GM12878 (cell line): ENCODE data around the gene DGKE. TPM values are rescaled to one million over a fixed set of nuclear protein-coding genes. Genes with fewer than 3 reads are reported as not detected.

ENCODE experiments used
- ATAC-seq: fragments of 200-7000 bp; cut with Tn5 transposase; 3 replicates; pipeline ENCODE4 v1.9.1; 2020; ENCODE audit warnings: mild to moderate bottlenecking, moderate library complexity
- BruUV-seq: library from RNA; stranded (reverse); fragments of 400-500 nt; replicated peaks from 2 replicates; lab custom pipeline; 2021; lab: Mats Ljungman, UMichigan
- CTCF ChIA-PET: fragments of 300-600 bp; sonication (Branson Sonifier 250); formaldehyde crosslinking; extraction: SDS; loops from one replicate; lab custom pipeline; 2021; ENCODE audit warnings: inconsistent platforms; lab: Yijun Ruan, JAX
- POLR2A ChIA-PET: fragments of 350-600 bp; formaldehyde crosslinking; extraction: SDS; loops from one replicate; lab custom pipeline; 2021; ENCODE audit warnings: inconsistent platforms; lab: Charles Lee
- RAD21 ChIA-PET: fragments of 300-600 bp; sonication (Branson Sonifier 250); formaldehyde crosslinking; loops from one replicate; lab custom pipeline; 2023; ENCODE audit warnings: antibody characterized with exemption; ENCODE audit not compliant: unreplicated experiment; lab: Charles Lee
- SMC1A ChIA-PET: fragments of 300-600 bp; sonication (Branson Sonifier 250); formaldehyde crosslinking; loops from one replicate; lab custom pipeline; 2023; ENCODE audit not compliant: unreplicated experiment, uncharacterized antibody; lab: Charles Lee
- DNase-seq: peaks from one replicate; pipeline ENCODE4 v3.0.0-alpha.2; 2011; ENCODE audit warnings: low read depth, low spot score
- FAIRE-seq: peaks from 3 replicates; lab custom pipeline; 2011; peaks lifted over from hg19 to GRCh38; lab: Jason Lieb, UNC
- H2AFZ ChIP-seq: 2 replicates; pipeline ENCODE4 v1.6.0; 2011; ENCODE audit warnings: low read depth, low read length, control low read depth; ENCODE audit not compliant: control insufficient read depth
- H3K27ac ChIP-seq: 2 replicates; pipeline ENCODE4 v1.5.1; 2011; ENCODE audit warnings: control low read depth; ENCODE audit not compliant: control insufficient read depth, insufficient read depth
- H3K27me3 ChIP-seq, 2 experiments: replicated peaks in 1 of 2; 2 replicates each; pipeline versions ENCODE4 v1.6.0 to v1.6.1; 2011; ENCODE audit warnings: low read length in 1 of 2; ENCODE audit not compliant: control insufficient read depth in 2 of 2, insufficient read depth in 2 of 2
- H3K36me3 ChIP-seq, 2 experiments: 2 replicates each; pipeline ENCODE4 v1.5.1; 2011; ENCODE audit warnings: low read length in 1 of 2; ENCODE audit not compliant: control insufficient read depth in 2 of 2, insufficient read depth in 2 of 2
- H3K4me1 ChIP-seq: 2 replicates; pipeline ENCODE4 v1.6.1; 2011; ENCODE audit warnings: mild to moderate bottlenecking, low read length, moderate library complexity, mixed read lengths; ENCODE audit not compliant: control insufficient read depth, insufficient read depth
- H3K4me2 ChIP-seq: 2 replicates; pipeline ENCODE4 v1.6.0; 2011; ENCODE audit warnings: control low read depth; ENCODE audit not compliant: control insufficient read depth, insufficient read depth
- H3K4me3 ChIP-seq: fragments of 200-600 bp; sonication (generic); 2 replicates; pipeline ENCODE4 v1.5.1; 2016
- H3K79me2 ChIP-seq: 2 replicates; pipeline ENCODE4 v1.6.0; 2011; ENCODE audit warnings: low read length; ENCODE audit not compliant: control insufficient read depth, insufficient read depth
- H3K9ac ChIP-seq: 2 replicates; pipeline ENCODE4 v1.8.0; 2011; ENCODE audit warnings: low read length, control low read depth, mixed read lengths; ENCODE audit not compliant: control insufficient read depth, insufficient read depth
- H3K9me3 ChIP-seq: replicated peaks from 3 replicates; pipeline ENCODE4 v1.5.1; 2011; ENCODE audit warnings: mild to moderate bottlenecking, low read length; ENCODE audit not compliant: control insufficient read depth, insufficient read depth
- H4K20me1 ChIP-seq: 2 replicates; pipeline ENCODE4 v1.6.0; 2011; ENCODE audit not compliant: control insufficient read depth, insufficient read depth
- ASH2L ChIP-seq: fragments of 300-600, 200-600 bp; sonication (generic); IDR thresholded peaks from 2 replicates; pipeline ENCODE4 v1.6.1; 2017; ENCODE audit warnings: low read depth, mild to moderate bottlenecking, borderline replicate concordance
- ATF3 ChIP-seq: IDR thresholded peaks from 2 replicates; pipeline ENCODE4 v1.6.1; 2011; ENCODE audit warnings: low read depth, mild to moderate bottlenecking, low read length, moderate library complexity, borderline replicate concordance; ENCODE audit errors: extremely low read depth
- ATF7 ChIP-seq: fragments of 450-650 bp; IDR thresholded peaks from 2 replicates; pipeline ENCODE4 v1.6.1; 2016; ENCODE audit warnings: low read depth, mild to moderate bottlenecking
- CBX5 ChIP-seq: sonication (generic); IDR thresholded peaks from 2 replicates; pipeline ENCODE4 v1.6.1; 2016; ENCODE audit warnings: low read depth, moderate library complexity, mild to moderate bottlenecking, inconsistent platforms
- CEBPB ChIP-seq, 2 experiments: fragments of 150-350 bp in 1 of 2; IDR thresholded peaks; 2 replicates each; pipeline ENCODE4 v1.6.1; 2012 to 2014; ENCODE audit warnings: low read depth in 2 of 2, low read length in 2 of 2, borderline replicate concordance in 1 of 2, inconsistent platforms in 1 of 2
- CHD1 ChIP-seq: IDR thresholded peaks from 2 replicates; pipeline ENCODE4 v1.6.1; 2012; ENCODE audit warnings: low read depth, low read length, improper control_type of control experiment
- IKZF1 ChIP-seq: fragments of 450-650 bp; conservative IDR thresholded peaks from 2 replicates; pipeline ENCODE4 v1.6.1; 2017; ENCODE audit warnings: antibody characterized with exemption, mild to moderate bottlenecking
- MEF2B ChIP-seq: fragments of 450-650 bp; IDR thresholded peaks from 2 replicates; pipeline ENCODE4 v1.6.1; 2018; ENCODE audit warnings: mild to moderate bottlenecking, moderate library complexity; ENCODE audit not compliant: partially characterized antibody, poor library complexity, severe bottlenecking
- PAX5 ChIP-seq: IDR thresholded peaks from 2 replicates; pipeline ENCODE4 v1.6.1; 2011; ENCODE audit warnings: low read depth, low read length, borderline replicate concordance
- PML ChIP-seq: IDR thresholded peaks from 2 replicates; pipeline ENCODE4 v1.6.1; 2012; ENCODE audit warnings: low read length, inconsistent platforms
- RAD51 ChIP-seq: fragments of 450-650 bp; IDR thresholded peaks from 2 replicates; pipeline ENCODE4 v1.6.1; 2016; ENCODE audit warnings: moderate library complexity, mild to moderate bottlenecking, inconsistent platforms
- RB1 ChIP-seq: fragments of 450-650 bp; formaldehyde crosslinking; IDR thresholded peaks from 2 replicates; pipeline ENCODE4 v1.6.1; 2017; ENCODE audit warnings: mild to moderate bottlenecking, borderline replicate concordance
- SKIL ChIP-seq: fragments of 450-650 bp; IDR thresholded peaks from 2 replicates; pipeline ENCODE4 v1.6.1; 2017; ENCODE audit warnings: mild to moderate bottlenecking, low read depth, inconsistent platforms; ENCODE audit not compliant: poor library complexity, severe bottlenecking
- SMAD5 ChIP-seq: IDR thresholded peaks from 2 replicates; pipeline ENCODE4 v1.6.1; 2016; ENCODE audit warnings: antibody characterized with exemption, low read depth
- SMARCA5 ChIP-seq: fragments of 450-650 bp; IDR thresholded peaks from 2 replicates; pipeline ENCODE4 v1.6.1; 2017; ENCODE audit warnings: mild to moderate bottlenecking
- TCF12 ChIP-seq: IDR thresholded peaks from 2 replicates; pipeline ENCODE4 v1.6.1; 2011; ENCODE audit warnings: low read depth, mild to moderate bottlenecking, low read length
- TCF7 ChIP-seq: IDR thresholded peaks from 2 replicates; pipeline ENCODE4 v1.6.1; 2014; ENCODE audit warnings: antibody characterized with exemption, borderline replicate concordance
- WGBS: methylation state at CpG from one replicate; pipeline ENCODE4 v1.1.6; 2016; ENCODE audit warnings: low lambda C conversion rate; ENCODE audit not compliant: insufficient replicate concordance, insufficient coverage; ENCODE audit errors: missing lambda C conversion rate; 5-methylcytosine and 5-hydroxymethylcytosine counted together
- in situ Hi-C: fragments of 300-500 bp; cut with MboI; formaldehyde crosslinking; loops from 9 replicates; pipeline ENCODE4 v1.14.3; 2018; ENCODE audit warnings: mixed read lengths
- intact Hi-C: fragments of 100-400 bp; cut with micrococcal nuclease; formaldehyde crosslinking; loops from one replicate; pipeline ENCODE4 v1.14.2; 2022; ENCODE audit not compliant: unreplicated experiment
- polyA plus RNA-seq, 11 experiments: library from polyadenylated mRNA; depleted of rRNA in 4 of 11; unstranded in 6 of 11; stranded (reverse) in 5 of 11; fragments of >200 nt; fragmentation: Nextera tagmentation in 4 of 11; fragmentation: Illumina TruSeq in 1 of 11; extraction: Ambion mirVana in 4 of 11; extraction: Trizol in 1 of 11; gene quantifications; 1 replicate in 1 of 11; 2 replicates in 10 of 11; pipeline versions ENCODE4 v1.2.1 to v1.2.3, GENCODE V29; 2011 to 2016; ENCODE audit warnings: inconsistent platforms in 2 of 11, missing spikeins in 2 of 11, low read depth in 1 of 11
- total RNA-seq, 4 experiments: library from RNA; depleted of rRNA in 3 of 4; stranded (reverse); fragments of >200 nt in 3 of 4; fragmentation: Illumina TruSeq in 1 of 4; extraction: Trizol in 1 of 4; gene quantifications; 2 replicates each; pipeline versions ENCODE4 v1.2.1 to v1.2.3, GENCODE V29; 2013 to 2021
- TF ChIP-seq, protein P1 (sequence below): fragments of 450-650 bp; IDR thresholded peaks from 2 replicates; pipeline ENCODE4 v1.6.1; 2017; ENCODE audit warnings: borderline replicate concordance

Gene DGKE
- total and polyA plus RNA-seq, 10 of the 15 experiments (the other 5 are each of a cell fraction or from before 2014, with no cell fraction given), result 2.8 to 18.0 (median 11.6) TPM

DNA sequence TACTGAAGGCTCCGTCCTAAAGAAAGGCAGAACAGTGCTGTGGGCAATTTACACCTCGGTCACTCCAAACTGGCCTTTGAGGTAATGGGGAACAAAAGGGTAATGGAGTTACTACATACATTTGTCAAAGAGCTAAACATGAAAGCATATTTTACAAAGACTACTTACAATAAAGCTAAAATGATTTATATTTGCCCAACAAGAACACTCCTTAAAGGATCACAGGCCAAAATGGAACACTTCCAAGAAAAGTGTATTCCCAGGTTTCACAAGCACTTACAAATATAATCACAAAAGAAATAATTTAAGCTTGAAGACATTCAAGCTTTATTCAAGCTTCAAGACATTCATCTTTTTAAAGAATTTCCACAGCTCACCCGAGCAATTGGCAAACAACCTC lies 29.5 kb upstream of the DGKE start:
- no peak overlapping the region for H2AFZ ChIP-seq
- H3K27me3 ChIP-seq, result no peaks in the 10 kb centered on the region
- H3K9ac ChIP-seq, result no peak overlapping the region
- H3K4me3 ChIP-seq, result no peak overlapping the region
- TF ChIP-seq TCF12 (no peak), PAX5 (no peak), SMARCA5 (no peak), RAD51 (no peak), RB1 (no peak), ATF3 (no peak), ATF7 (no peak), SKIL (no peak), PML (no peak), IKZF1 (no peak), CHD1 (no peak), TCF7 (no peak), CBX5 (no peak), ASH2L (no peak), MEF2B (no peak), SMAD5 (no peak), CEBPB (IDR thresholded peaks at IDR 0.05; ENCODE audit: borderline replicate concordance in 1 of 2, low read depth in 2 of 2, low read length in 2 of 2) (no peak)
- TF ChIP-seq, protein P1, sequence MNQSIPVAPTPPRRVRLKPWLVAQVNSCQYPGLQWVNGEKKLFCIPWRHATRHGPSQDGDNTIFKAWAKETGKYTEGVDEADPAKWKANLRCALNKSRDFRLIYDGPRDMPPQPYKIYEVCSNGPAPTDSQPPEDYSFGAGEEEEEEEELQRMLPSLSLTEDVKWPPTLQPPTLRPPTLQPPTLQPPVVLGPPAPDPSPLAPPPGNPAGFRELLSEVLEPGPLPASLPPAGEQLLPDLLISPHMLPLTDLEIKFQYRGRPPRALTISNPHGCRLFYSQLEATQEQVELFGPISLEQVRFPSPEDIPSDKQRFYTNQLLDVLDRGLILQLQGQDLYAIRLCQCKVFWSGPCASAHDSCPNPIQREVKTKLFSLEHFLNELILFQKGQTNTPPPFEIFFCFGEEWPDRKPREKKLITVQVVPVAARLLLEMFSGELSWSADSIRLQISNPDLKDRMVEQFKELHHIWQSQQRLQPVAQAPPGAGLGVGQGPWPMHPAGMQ, result no peak
- 94% methylated on average over 3 of the region's 3 CpGs for WGBS
- no peak for FAIRE-seq
- no peaks in the 10 kb centered on the region for H3K9me3 ChIP-seq
- no peak overlapping the region for H3K27ac ChIP-seq
- H4K20me1 ChIP-seq, result no peaks in the 10 kb centered on the region
- ATAC-seq, result no peak
- DNase-seq, result no peak
- H3K36me3 ChIP-seq, result no peaks in the 10 kb centered on the region
- intact Hi-C loops (no loop called here), in situ Hi-C loops (no loop called here)
- ChIA-PET RAD21 (no interaction called here), SMC1A (no interaction called here), POLR2A (no interaction called here), CTCF (interaction anchor here (0.6 to 1.0 kb wide), 4 partner anchors 10 to 25 kb away, joined by 3 to 4 read pairs (median 3); no protein-coding TSS in a partner anchor)
- no peak overlapping the region for H3K4me2 ChIP-seq
- no peaks in the 10 kb centered on the region for H3K79me2 ChIP-seq
- no TSS peak for BruUV-seq
- no peaks in the 10 kb centered on the region for H3K4me1 ChIP-seq
